OCI-LY3 (cell line): ENCODE measurements around the gene IGFN1.

Source experiments
- CTCF ChIP-seq: fragments of 200-600, 300-600 bp; sonication (generic); IDR thresholded peaks from 2 replicates; pipeline ENCODE4 v1.5.1; 2014; ENCODE audit warnings: antibody characterized with exemption, low read length, low read depth
- EZH2phosphoT487 ChIP-seq: fragments of 200-600 bp; shearing (Covaris generic); IDR thresholded peaks from 2 replicates; pipeline ENCODE4 v1.6.1; 2018; ENCODE audit warnings: antibody characterized with exemption, mixed run types, low read depth

DNA sequence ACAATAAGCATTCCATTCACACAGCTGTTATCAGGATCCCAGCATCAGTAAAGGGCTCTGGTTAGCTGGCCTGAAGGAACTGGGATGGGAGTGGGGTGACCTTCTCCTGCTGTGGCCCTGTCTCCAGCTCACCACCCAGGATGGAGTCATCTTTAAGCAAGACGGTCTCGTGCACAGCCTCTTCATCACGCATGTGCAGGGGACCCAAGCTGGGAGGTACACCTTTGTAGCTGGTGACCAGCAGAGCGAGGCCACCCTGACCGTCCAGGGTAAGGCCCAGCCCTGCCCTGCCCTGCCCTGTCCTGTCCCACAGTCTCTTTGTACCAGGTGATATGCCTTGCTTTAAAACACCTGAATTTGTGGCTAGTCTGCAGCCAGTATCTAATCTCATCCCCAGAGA is 24.3 kb downstream of the IGFN1 start:
- TF ChIP-seq EZH2phosphoT487 (no peak), CTCF (no peak)
